NB4 (cell line): ENCODE results near the gene LTBP2.

ENCODE experiments used
- MAX ChIP-seq: IDR thresholded peaks from 2 replicates; pipeline ENCODE4 v1.6.1; 2011; ENCODE audit warnings: low read depth, low read length
- MYC ChIP-seq: IDR thresholded peaks from 2 replicates; pipeline ENCODE4 v1.6.1; 2011; ENCODE audit warnings: low read depth, low read length
- POLR2A ChIP-seq: IDR thresholded peaks from 2 replicates; pipeline ENCODE4 v1.6.1; 2011; ENCODE audit warnings: mild to moderate bottlenecking; ENCODE audit not compliant: insufficient read length; ENCODE audit errors: extremely low read depth
- TF ChIP-seq, protein P1 (sequence below): IDR thresholded peaks from one replicate; pipeline ENCODE4 v1.5.1; 2012; ENCODE audit warnings: low read depth, low read length

DNA sequence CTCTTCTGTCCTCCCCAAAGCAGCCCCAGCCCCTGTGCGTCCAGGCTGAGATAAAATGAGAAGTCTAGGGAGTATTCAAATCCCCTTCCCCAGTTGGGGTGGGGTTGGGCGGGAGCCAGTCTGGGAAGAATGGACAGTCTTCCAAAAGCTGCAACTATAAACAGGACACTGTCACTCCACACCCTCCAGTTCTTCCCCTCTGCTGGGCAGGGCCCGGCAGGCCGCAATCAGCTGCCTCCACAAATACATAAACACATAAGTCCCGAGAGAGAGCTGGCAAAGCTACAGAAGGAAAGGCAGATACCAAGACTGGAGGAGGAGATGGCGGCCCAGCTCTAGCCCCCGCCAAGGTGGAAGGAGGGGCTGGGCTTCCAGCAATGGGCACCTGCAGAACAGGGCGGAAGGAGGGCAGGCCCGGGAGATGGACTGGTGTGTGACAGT, 12.7 kb downstream of the LTBP2 start:
- TF ChIP-seq POLR2A (no peak), MYC (no peak), MAX (no peak)
- TF ChIP-seq, protein P1, sequence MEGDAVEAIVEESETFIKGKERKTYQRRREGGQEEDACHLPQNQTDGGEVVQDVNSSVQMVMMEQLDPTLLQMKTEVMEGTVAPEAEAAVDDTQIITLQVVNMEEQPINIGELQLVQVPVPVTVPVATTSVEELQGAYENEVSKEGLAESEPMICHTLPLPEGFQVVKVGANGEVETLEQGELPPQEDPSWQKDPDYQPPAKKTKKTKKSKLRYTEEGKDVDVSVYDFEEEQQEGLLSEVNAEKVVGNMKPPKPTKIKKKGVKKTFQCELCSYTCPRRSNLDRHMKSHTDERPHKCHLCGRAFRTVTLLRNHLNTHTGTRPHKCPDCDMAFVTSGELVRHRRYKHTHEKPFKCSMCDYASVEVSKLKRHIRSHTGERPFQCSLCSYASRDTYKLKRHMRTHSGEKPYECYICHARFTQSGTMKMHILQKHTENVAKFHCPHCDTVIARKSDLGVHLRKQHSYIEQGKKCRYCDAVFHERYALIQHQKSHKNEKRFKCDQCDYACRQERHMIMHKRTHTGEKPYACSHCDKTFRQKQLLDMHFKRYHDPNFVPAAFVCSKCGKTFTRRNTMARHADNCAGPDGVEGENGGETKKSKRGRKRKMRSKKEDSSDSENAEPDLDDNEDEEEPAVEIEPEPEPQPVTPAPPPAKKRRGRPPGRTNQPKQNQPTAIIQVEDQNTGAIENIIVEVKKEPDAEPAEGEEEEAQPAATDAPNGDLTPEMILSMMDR, result no peak
